Gastroesophageal sphincter (tissue), 3 donors: ENCODE results near the gene U2AF2.

Experiments used
- EP300 ChIP-seq: sonication (generic); formaldehyde crosslinking; IDR thresholded peaks from one replicate; pipeline ENCODE4 v1.6.1; 2017; ENCODE audit warnings: antibody characterized with exemption, mild to moderate bottlenecking
- POLR2A ChIP-seq, 2 donors: fragments of 450-650 bp; IDR thresholded peaks; one replicate each; pipeline ENCODE4 v1.6.1; 2017; ENCODE audit warnings: antibody characterized with exemption in 2 of 2, mild to moderate bottlenecking in 2 of 2, moderate library complexity in 1 of 2
- TF ChIP-seq, protein P1 (sequence below), 4 experiments: fragments of 200-600 bp in 2 of 4; fragments of 450-650 bp in 2 of 4; sonication (generic) in 1 of 4; IDR thresholded peaks; one replicate each; pipeline ENCODE4 v1.5.1; 2017 to 2019; ENCODE audit warnings: antibody characterized with exemption in 4 of 4, mild to moderate bottlenecking in 2 of 4, moderate library complexity in 2 of 4

DNA sequence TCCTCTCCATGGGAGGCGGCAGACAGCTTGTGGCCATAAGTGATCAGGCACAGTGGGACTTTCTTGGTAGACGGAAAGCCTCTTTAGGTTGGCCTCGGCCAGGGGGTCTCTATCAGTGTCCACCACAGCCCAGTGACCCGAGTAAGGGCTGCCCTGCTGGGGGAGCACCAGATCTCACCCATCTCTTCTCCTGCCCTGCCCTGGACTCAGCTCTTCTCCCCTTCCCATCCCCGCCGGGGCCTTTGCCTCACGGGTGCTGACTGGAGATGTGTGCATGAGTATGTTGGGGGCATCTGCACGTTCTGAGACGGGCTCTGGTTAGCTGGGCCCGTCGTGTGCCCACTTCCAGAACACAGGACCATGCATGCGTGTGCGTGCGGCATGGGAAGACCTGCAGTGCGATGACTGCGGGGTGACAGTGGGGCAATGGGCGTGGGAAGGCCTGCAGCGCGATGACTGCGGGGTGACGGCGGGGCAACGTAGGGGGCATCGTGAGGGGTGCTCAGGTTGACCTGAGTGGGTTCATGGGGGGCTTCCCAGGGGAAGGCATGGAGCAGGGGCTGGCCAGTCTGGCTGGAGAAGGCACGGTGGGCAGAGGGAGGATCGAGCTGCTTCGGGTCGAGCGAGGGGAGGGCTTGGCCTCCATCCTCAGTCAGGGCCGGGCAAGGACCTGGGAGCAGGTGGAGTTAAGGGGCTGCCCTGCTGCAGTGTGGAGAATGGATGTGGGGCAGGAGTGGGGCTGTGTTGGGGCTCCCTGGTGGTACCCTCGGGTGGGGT lies 36.1 kb downstream of the U2AF2 start:
- TF ChIP-seq, protein P1, sequence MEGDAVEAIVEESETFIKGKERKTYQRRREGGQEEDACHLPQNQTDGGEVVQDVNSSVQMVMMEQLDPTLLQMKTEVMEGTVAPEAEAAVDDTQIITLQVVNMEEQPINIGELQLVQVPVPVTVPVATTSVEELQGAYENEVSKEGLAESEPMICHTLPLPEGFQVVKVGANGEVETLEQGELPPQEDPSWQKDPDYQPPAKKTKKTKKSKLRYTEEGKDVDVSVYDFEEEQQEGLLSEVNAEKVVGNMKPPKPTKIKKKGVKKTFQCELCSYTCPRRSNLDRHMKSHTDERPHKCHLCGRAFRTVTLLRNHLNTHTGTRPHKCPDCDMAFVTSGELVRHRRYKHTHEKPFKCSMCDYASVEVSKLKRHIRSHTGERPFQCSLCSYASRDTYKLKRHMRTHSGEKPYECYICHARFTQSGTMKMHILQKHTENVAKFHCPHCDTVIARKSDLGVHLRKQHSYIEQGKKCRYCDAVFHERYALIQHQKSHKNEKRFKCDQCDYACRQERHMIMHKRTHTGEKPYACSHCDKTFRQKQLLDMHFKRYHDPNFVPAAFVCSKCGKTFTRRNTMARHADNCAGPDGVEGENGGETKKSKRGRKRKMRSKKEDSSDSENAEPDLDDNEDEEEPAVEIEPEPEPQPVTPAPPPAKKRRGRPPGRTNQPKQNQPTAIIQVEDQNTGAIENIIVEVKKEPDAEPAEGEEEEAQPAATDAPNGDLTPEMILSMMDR (IDR thresholded peaks at IDR 0.05): no peak
- no peak for TF ChIP-seq POLR2A (IDR thresholded peaks at IDR 0.05)
- TF ChIP-seq EP300: no peak
